Epithelial cell of umbilical artery (primary cell): ENCODE measurements around the gene TIGD3. TPM values are rescaled to one million over a fixed set of nuclear protein-coding genes. Genes with fewer than 3 reads are reported as not detected.

Source experiments
- total RNA-seq: library from RNA; depleted of rRNA; stranded (reverse); fragments of >200 nt; gene quantifications from 2 replicates; pipeline ENCODE4 v1.2.3, GENCODE V29; 2014

TIGD3 gene
- 0.32 TPM in 1 of 2 replicates, not detected in the other for total RNA-seq

GRCh38 chr11:65354265-65355012 is at the start of gene TIGD3:
Gene TIGD3, plus strand, starts transcription at chr11:65354751. Its CDS starts 1,058 bp downstream, at chr11:65355809.

GRCh38 chr11:65314501-65315203 is 39.9 kb upstream of the TIGD3 start, which contains the start of gene CDC42EP2:
Gene CDC42EP2, plus strand, starts transcription at chr11:65314866. Its CDS starts 6,033 bp downstream, at chr11:65320899.

GRCh38 chr11:65382033-65382803 is 27.7 kb downstream of the TIGD3 start, which contains the start of gene SLC25A45:
Gene SLC25A45, minus strand, starts transcription at chr11:65382646. Its CDS starts 695 bp downstream, at chr11:65381951.

GRCh38 chr11:65386307-65387140 is 32.0 kb downstream of the TIGD3 start, which contains the start of gene FRMD8:
Gene FRMD8, plus strand, starts transcription at chr11:65386637. Its CDS starts 400 bp downstream, at chr11:65387037.

Other genes starting within 250 kb of the TIGD3 start
- 15.6 and 24.9 TPM in 2 replicates for gene TM7SF2, start 242.9 kb upstream of the TIGD3 start, total RNA-seq
- gene ZNHIT2, start 237.1 kb upstream of the TIGD3 start, total RNA-seq, result 9.0 and 10.1 TPM in 2 replicates
- 318 and 429 TPM in 2 replicates for gene FAU, start 232.6 kb upstream of the TIGD3 start, total RNA-seq
- gene MRPL49, start 232.4 kb upstream of the TIGD3 start, total RNA-seq, result 27.6 and 32.4 TPM in 2 replicates
- 10.7 and 12.0 TPM in 2 replicates for gene SYVN1, start 220.2 kb upstream of the TIGD3 start, total RNA-seq
- not detected in 2 replicates for gene SPDYC, start 184.5 kb upstream of the TIGD3 start, total RNA-seq
- gene CAPN1, start 172.8 kb upstream of the TIGD3 start, total RNA-seq, result 63.3 and 157 TPM in 2 replicates
- 7.6 and 7.8 TPM in 2 replicates for gene POLA2, start 92.8 kb upstream of the TIGD3 start, total RNA-seq
- gene CDC42EP2, start 39.9 kb upstream of the TIGD3 start, total RNA-seq, result 14.7 and 20.8 TPM in 2 replicates
- gene DPF2, start 20.9 kb upstream of the TIGD3 start, total RNA-seq, result 26.7 and 31.5 TPM in 2 replicates
- 0.46 and 2.3 TPM in 2 replicates for gene SLC25A45, start 27.9 kb downstream of the TIGD3 start, total RNA-seq
- 49.7 and 193 TPM in 2 replicates for gene FRMD8, start 31.9 kb downstream of the TIGD3 start, total RNA-seq
- gene NEAT1, start 68.0 kb downstream of the TIGD3 start, total RNA-seq, result 38.3 and 118 TPM in 2 replicates
- 2,721 and 4,758 TPM in 2 replicates for gene MALAT1, start 144.3 kb downstream of the TIGD3 start, total RNA-seq
- 56.5 and 59.1 TPM in 2 replicates for gene SCYL1, start 170.3 kb downstream of the TIGD3 start, total RNA-seq
- gene LTBP3, start 203.6 kb downstream of the TIGD3 start, total RNA-seq, result 15.2 and 23.4 TPM in 2 replicates
- gene ZNRD2, start 215.7 kb downstream of the TIGD3 start, total RNA-seq, result 37.5 and 92.2 TPM in 2 replicates
- 15.9 and 19.8 TPM in 2 replicates for gene FAM89B, start 217.8 kb downstream of the TIGD3 start, total RNA-seq
- gene EHBP1L1, start 221.3 kb downstream of the TIGD3 start, total RNA-seq, result 31.2 and 39.0 TPM in 2 replicates
- gene KCNK7, start 241.0 kb downstream of the TIGD3 start, total RNA-seq, result not detected in 2 replicates